Breast epithelium (tissue), 4 donors: ENCODE measurements around the gene IQGAP1. TPM values are rescaled to one million over a fixed set of nuclear protein-coding genes. Genes with fewer than 3 reads are reported as not detected.

Source experiments
- DNase-seq, 2 donors: peaks; one replicate each; pipeline ENCODE4 v3.0.0-alpha.2; 2019; ENCODE audit warnings: low spot score in 2 of 2
- H3K27ac ChIP-seq, 2 donors: fragments of 200-600 bp; sonication (generic) in 1 of 2; one replicate each; pipeline ENCODE4 v1.5.1; 2016 to 2019; ENCODE audit warnings: mild to moderate bottlenecking in 1 of 2
- H3K27me3 ChIP-seq, 2 donors: fragments of 200-600 bp; sonication (generic) in 1 of 2; one replicate each; pipeline versions ENCODE4 v1.5.1 to v1.6.0; 2017 to 2019; ENCODE audit warnings: control low read depth in 1 of 2, mild to moderate bottlenecking in 1 of 2
- H3K36me3 ChIP-seq: fragments of 200-600 bp; one replicate; pipeline ENCODE4 v1.5.1; 2019
- H3K4me1 ChIP-seq, 2 donors: fragments of 200-600 bp; sonication (generic); one replicate each; pipeline ENCODE4 v1.5.1; 2016 to 2019; ENCODE audit warnings: control low read depth in 1 of 2
- H3K4me3 ChIP-seq, 3 donors: fragments of 200-600 bp; sonication (generic); 1 replicate in 2 of 3; 2 replicates in 1 of 3; pipeline ENCODE4 v1.5.1; 2016 to 2019; ENCODE audit warnings: mild to moderate bottlenecking in 3 of 3, moderate library complexity in 2 of 3
- H3K9me3 ChIP-seq, 2 donors: fragments of 200-600 bp; sonication (generic) in 1 of 2; one replicate each; pipeline ENCODE4 v1.5.1; 2016 to 2019; ENCODE audit warnings: control low read depth in 1 of 2
- POLR2A ChIP-seq: fragments of 450-650 bp; IDR thresholded peaks from one replicate; pipeline ENCODE4 v1.6.1; 2016; ENCODE audit warnings: antibody characterized with exemption, mild to moderate bottlenecking, moderate library complexity
- POLR2AphosphoS5 ChIP-seq, 3 donors: sonication (generic); formaldehyde crosslinking; IDR thresholded peaks; one replicate each; pipeline ENCODE4 v1.6.1; 2017; ENCODE audit warnings: antibody characterized with exemption in 3 of 3
- intact Hi-C: fragments of 100-400 bp; cut with DNase I; formaldehyde crosslinking; loops from one replicate; pipeline ENCODE4 v1.15.1; 2023; ENCODE audit warnings: low total_unique reads
- total RNA-seq, 3 donors: library from RNA; depleted of rRNA; stranded (reverse); fragments of >200 nt; gene quantifications; one replicate each; pipeline ENCODE4 v1.1.0, GENCODE V29; 2016
- TF ChIP-seq, protein P1 (sequence below), 3 donors: fragments of 450-650 bp; IDR thresholded peaks; one replicate each; pipeline ENCODE4 v1.5.1; 2016 to 2017; ENCODE audit warnings: antibody characterized with exemption in 3 of 3, mild to moderate bottlenecking in 3 of 3, moderate library complexity in 3 of 3

Gene IQGAP1
- total RNA-seq, 3 donors from 2014 or later, result 244 to 387 (median 288) TPM

DNA sequence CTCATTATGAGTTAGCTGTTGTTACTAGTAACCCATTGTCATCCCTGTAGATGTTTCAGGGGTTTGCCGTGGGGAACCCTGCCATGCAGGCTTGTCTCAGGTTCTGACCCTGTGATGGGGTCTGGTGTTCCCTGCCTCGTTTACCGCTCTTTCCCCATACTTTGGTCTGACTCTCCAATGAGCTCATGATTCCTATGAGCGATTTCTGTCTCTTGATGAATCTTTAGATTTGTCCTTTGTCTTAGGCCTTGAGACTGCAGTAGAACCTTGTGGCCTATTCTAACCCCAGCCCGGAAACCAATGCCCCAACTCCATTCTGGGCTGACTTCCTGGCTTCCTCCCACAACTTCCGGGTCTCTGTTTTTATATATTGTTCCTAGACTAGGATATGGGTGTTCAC, 11.3 kb upstream of the IQGAP1 start:
- no peaks in the 10 kb centered on the region for H3K36me3 ChIP-seq
- no peak overlapping the region for H3K4me3 ChIP-seq
- DNase-seq, result no peak
- no peaks in the 10 kb centered on the region for H3K27me3 ChIP-seq
- TF ChIP-seq POLR2AphosphoS5 (IDR thresholded peaks at IDR 0.05), result no peak
- TF ChIP-seq, protein P1, sequence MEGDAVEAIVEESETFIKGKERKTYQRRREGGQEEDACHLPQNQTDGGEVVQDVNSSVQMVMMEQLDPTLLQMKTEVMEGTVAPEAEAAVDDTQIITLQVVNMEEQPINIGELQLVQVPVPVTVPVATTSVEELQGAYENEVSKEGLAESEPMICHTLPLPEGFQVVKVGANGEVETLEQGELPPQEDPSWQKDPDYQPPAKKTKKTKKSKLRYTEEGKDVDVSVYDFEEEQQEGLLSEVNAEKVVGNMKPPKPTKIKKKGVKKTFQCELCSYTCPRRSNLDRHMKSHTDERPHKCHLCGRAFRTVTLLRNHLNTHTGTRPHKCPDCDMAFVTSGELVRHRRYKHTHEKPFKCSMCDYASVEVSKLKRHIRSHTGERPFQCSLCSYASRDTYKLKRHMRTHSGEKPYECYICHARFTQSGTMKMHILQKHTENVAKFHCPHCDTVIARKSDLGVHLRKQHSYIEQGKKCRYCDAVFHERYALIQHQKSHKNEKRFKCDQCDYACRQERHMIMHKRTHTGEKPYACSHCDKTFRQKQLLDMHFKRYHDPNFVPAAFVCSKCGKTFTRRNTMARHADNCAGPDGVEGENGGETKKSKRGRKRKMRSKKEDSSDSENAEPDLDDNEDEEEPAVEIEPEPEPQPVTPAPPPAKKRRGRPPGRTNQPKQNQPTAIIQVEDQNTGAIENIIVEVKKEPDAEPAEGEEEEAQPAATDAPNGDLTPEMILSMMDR (IDR thresholded peaks at IDR 0.05), result no peak
- TF ChIP-seq POLR2A, result no peak
- H3K4me1 ChIP-seq, result no peaks in the 10 kb centered on the region
- intact Hi-C loops, result no loop called here
- peaks cover 11% of the 10 kb centered on the region in 2 donors for H3K9me3 ChIP-seq
- no peak overlapping the region for H3K27ac ChIP-seq

DNA sequence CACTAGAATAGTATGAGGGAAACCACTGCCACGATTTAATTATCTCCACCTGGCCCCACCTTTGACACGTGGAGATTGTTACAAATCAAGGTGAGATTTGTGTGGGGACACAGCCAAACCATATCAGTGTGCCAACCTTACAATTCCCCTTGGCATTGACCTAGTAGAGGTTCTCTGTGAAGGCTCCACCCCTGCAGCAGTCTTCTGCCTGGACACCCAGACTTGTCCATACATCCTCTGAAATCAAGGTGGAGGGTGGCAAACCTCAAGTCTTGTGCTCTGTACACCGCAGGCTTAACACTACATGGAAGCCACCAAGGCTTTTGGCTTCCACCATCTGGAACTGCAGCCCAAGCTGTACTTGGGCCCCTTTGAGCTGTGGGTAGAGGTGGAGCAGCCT, 8.8 kb upstream of the IQGAP1 start:
- no peak for DNase-seq
- Histone ChIP-seq H3K27ac (no peak overlapping the region), H3K9me3 (peaks cover 11% of the 10 kb centered on the region in 2 donors), H3K36me3 (no peaks in the 10 kb centered on the region), H3K4me1 (no peaks in the 10 kb centered on the region), H3K4me3 (no peak overlapping the region), H3K27me3 (no peaks in the 10 kb centered on the region)
- no peak for TF ChIP-seq POLR2A
- TF ChIP-seq POLR2AphosphoS5 (IDR thresholded peaks at IDR 0.05), result no peak
- TF ChIP-seq, protein P1 (IDR thresholded peaks at IDR 0.05), result no peak
- intact Hi-C loops, result no loop called here

DNA sequence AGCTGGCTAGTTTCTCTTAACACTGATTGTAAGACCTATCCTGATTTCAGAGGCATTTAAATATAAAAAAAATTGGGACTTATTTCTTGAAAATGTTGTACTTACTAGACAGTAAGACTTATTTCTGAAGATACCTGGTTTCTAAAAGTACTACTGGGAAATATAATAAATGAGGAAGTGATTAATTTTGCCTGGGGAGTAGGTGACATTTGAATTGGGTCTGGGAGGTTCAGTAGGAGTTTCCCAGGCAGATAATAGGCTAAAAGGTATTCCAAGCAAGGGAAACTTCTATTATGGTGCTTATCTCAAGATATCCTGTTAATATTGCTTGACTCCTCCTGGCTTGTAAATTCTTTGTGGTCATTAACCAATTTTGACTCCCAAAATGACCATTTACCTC, 6.5 kb upstream of the IQGAP1 start:
- intact Hi-C loops, result no loop called here
- H3K27ac ChIP-seq, result no peak overlapping the region
- no peaks in the 10 kb centered on the region for H3K36me3 ChIP-seq
- no peak for TF ChIP-seq POLR2AphosphoS5 (IDR thresholded peaks at IDR 0.05)
- TF ChIP-seq POLR2A, result no peak
- TF ChIP-seq, protein P1 (IDR thresholded peaks at IDR 0.05), result no peak
- no peak overlapping the region for H3K4me3 ChIP-seq
- DNase-seq, result no peak
- H3K9me3 ChIP-seq, result peaks cover 11% of the 10 kb centered on the region in 2 donors
- H3K27me3 ChIP-seq, result no peaks in the 10 kb centered on the region
- no peaks in the 10 kb centered on the region for H3K4me1 ChIP-seq

DNA sequence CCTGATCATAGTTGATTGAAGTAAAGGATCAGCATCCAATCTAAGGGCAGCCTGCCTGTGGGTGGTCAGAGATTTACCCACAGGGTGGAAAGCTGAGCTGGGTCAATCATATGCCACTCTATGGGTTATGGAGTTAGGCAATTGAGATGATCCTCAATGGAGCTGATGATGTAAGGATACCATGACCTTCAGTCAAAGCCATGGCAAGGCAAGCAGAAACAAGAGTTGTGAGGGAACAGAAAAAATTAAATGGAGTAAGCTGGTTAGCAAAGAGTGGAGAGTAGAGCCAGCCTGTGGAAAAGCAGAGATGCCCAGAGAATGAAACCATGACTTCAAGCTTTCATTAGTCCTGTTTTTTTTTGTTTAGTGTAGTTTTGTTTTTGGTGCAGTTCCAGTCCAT, 5.7 kb upstream of the IQGAP1 start:
- no peaks in the 10 kb centered on the region for H3K36me3 ChIP-seq

DNA sequence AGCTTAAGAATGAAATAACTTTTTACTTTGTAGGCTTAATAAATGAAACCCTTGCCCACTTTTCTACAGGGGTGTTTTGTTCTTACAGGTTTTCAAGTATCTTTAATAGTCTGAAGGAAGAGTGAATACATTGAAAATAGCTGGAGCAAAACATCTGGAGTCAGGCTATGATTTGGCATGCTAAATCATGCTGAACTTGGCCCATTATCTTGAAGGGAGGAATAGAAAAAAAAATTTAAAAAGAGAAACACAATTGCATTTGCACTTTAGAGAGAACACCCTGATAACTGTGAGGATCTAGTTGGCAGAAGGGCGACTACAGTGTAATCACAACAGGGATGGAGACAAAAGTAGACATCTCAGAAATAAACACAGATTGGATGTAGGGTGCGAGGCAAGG, 1.8 kb upstream of the IQGAP1 start:
- H3K36me3 ChIP-seq, result no peaks in the 10 kb centered on the region
- intact Hi-C loops, result no loop called here

More for the DNA sequence above, 5.7 kb upstream of the IQGAP1 start:
- TF ChIP-seq, protein P1 (IDR thresholded peaks at IDR 0.05), result no peak
- TF ChIP-seq POLR2AphosphoS5 (IDR thresholded peaks at IDR 0.05), result no peak
- no peak for TF ChIP-seq POLR2A
- Histone ChIP-seq H3K9me3 (peaks cover 11% of the 10 kb centered on the region in 2 donors), H3K4me1 (no peaks in the 10 kb centered on the region), H3K4me3 (no peak overlapping the region), H3K27me3 (no peaks in the 10 kb centered on the region), H3K27ac (no peak overlapping the region)
- no peak for DNase-seq
- intact Hi-C loops, result no loop called here

More for the DNA sequence above, 1.8 kb upstream of the IQGAP1 start:
- Histone ChIP-seq H3K27ac (peak overlapping the region; percentile 4 to 45), H3K9me3 (no peaks in the 10 kb centered on the region), H3K27me3 (no peaks in the 10 kb centered on the region), H3K4me3 (no peak overlapping the region), H3K4me1 (no peaks in the 10 kb centered on the region)
- no peak for DNase-seq
- TF ChIP-seq, protein P1 (IDR thresholded peaks at IDR 0.05), result no peak
- TF ChIP-seq POLR2AphosphoS5 (IDR thresholded peaks at IDR 0.05), result no peak
